HG03571 (cell line): ENCODE measurements around the gene TMEM53.

Experiments used
- ATAC-seq: cut with Tn5 transposase; IDR thresholded peaks from one replicate; pipeline ENCODE4 v1.9.1; 2021; ENCODE audit not compliant: unreplicated experiment

Gene TMEM53

GRCh38 chr1:44606701-44607281 lies 67.5 kb downstream of the TMEM53 start:
- no peak for ATAC-seq

GRCh38 chr1:44605914-44606615 lies 68.2 kb downstream of the TMEM53 start:
- no peak for ATAC-seq

GRCh38 chr1:44604157-44604955 lies 69.9 kb downstream of the TMEM53 start:
- ATAC-seq = no peak

DNA sequence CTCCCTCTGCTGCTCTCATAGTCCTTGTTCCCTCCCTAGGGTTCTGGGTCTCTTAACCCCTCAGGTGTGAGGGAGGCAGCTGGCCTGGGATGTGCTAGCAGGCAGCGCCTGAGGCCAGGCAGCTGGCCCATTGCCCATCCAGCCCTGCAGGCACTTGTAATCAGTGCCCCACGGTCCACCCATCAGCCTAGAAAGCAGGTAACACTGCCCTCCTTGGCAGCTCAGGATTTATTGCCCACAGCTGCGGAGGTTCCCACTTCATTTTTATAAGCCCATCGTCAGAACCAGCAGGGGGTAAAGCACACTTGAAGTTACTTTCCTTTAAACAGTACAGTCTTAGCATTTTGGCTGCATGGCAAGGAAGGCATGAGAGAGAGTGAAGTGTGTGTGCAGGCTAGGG lies 70.6 kb downstream of the TMEM53 start:
- no peak for ATAC-seq
